Peyer's patch (tissue), 4 donors: ENCODE results near the gene TOR4A. TPM values are rescaled to one million over a fixed set of nuclear protein-coding genes. Genes with fewer than 3 reads are reported as not detected.
A peak's percentile ranks its signal among the peaks of the same experiment; 100 is the strongest.

Source experiments
- DNase-seq, 3 donors: peaks; one replicate each; pipeline ENCODE4 v3.0.0-alpha.2; 2017 to 2019
- H3K27ac ChIP-seq, 4 donors: fragments of 200-600 bp; sonication (generic); one replicate each; pipeline ENCODE4 v1.5.1; 2016 to 2019
- H3K27me3 ChIP-seq, 2 donors: fragments of 200-600 bp; sonication (generic); one replicate each; pipeline ENCODE4 v1.5.1; 2019
- H3K36me3 ChIP-seq, 3 donors: fragments of 200-600 bp; sonication (generic); one replicate each; pipeline ENCODE4 v1.5.1; 2016 to 2019
- H3K4me1 ChIP-seq, 4 donors: fragments of 200-600 bp; sonication (generic); one replicate each; pipeline ENCODE4 v1.5.1; 2016 to 2019
- H3K4me3 ChIP-seq, 4 donors: fragments of 200-600 bp; sonication (generic); 1 replicate in 3 of 4; 2 replicates in 1 of 4; pipeline ENCODE4 v1.5.1; 2016 to 2019; ENCODE audit warnings: mild to moderate bottlenecking in 1 of 4
- H3K9me3 ChIP-seq, 4 donors: fragments of 200-600 bp; sonication (generic); one replicate each; pipeline ENCODE4 v1.5.1; 2016 to 2019; ENCODE audit warnings: mild to moderate bottlenecking in 1 of 4
- POLR2A ChIP-seq, 2 donors: fragments of 450-650 bp; IDR thresholded peaks; one replicate each; pipeline ENCODE4 v1.5.1; 2017; ENCODE audit warnings: antibody characterized with exemption in 2 of 2, mild to moderate bottlenecking in 2 of 2, moderate library complexity in 2 of 2
- total RNA-seq, 4 donors: library from RNA; depleted of rRNA; stranded (reverse); fragments of >200 nt; gene quantifications; one replicate each; pipeline ENCODE4 v1.1.0, GENCODE V29; 2016
- TF ChIP-seq, protein P1 (sequence below), 6 experiments: fragments of 450-650 bp in 4 of 6; fragments of 200-600 bp in 2 of 6; sonication (generic) in 1 of 6; IDR thresholded peaks; one replicate each; pipeline ENCODE4 v1.5.1; 2017 to 2019; ENCODE audit warnings: antibody characterized with exemption in 6 of 6, mild to moderate bottlenecking in 3 of 6, moderate library complexity in 1 of 6

Gene TOR4A
- total RNA-seq, 4 donors from 2014 or later = 33.8 to 45.7 (median 39.2) TPM

DNA sequence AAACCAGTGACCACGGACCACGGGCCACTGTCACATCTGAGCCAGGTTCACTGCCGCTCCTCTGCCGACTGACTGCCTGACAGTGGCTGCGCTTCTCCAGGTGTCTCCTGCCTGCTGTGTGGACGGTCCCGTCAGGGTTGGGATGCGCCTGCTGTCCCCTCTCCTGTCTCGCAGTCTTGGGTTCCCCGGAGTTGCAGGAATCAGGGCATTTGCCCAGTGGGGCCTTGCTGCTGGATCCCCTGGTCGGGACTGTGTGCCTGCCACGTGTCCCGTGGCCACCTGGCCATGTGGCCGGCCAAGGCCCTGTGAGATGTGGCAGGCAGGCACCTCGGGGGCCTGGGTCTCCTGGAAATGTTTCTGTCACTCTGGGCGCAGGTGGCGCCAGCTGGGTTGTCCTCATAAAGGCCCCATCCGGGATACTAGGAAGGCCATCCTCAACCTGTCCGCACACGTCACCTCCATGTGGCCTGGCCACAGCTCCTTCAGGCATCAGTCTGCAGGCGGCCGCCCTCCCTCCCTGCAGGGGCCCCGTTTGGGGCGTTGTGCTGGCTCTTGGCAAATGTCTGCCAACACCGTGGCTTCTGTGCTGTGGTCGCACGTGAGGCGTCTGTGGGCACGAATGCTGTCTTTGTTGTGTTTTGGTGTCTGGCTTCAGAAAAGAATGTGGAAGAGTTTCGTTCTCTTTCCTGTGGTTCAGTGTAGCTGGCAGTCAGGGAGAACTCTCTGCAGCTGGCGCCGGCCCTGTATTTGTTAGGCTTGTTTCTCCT lies 6.4 kb upstream of the TOR4A start:
- H3K4me3 ChIP-seq = no peak overlapping the region
- DNase-seq = no peak
- peaks cover 6 to 30% (median 13%) of the 10 kb centered on the region in 4 donors for H3K4me1 ChIP-seq
- no peak overlapping the region for H3K27ac ChIP-seq
- TF ChIP-seq POLR2A (IDR thresholded peaks at IDR 0.05) = no peak
- TF ChIP-seq, protein P1, sequence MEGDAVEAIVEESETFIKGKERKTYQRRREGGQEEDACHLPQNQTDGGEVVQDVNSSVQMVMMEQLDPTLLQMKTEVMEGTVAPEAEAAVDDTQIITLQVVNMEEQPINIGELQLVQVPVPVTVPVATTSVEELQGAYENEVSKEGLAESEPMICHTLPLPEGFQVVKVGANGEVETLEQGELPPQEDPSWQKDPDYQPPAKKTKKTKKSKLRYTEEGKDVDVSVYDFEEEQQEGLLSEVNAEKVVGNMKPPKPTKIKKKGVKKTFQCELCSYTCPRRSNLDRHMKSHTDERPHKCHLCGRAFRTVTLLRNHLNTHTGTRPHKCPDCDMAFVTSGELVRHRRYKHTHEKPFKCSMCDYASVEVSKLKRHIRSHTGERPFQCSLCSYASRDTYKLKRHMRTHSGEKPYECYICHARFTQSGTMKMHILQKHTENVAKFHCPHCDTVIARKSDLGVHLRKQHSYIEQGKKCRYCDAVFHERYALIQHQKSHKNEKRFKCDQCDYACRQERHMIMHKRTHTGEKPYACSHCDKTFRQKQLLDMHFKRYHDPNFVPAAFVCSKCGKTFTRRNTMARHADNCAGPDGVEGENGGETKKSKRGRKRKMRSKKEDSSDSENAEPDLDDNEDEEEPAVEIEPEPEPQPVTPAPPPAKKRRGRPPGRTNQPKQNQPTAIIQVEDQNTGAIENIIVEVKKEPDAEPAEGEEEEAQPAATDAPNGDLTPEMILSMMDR (IDR thresholded peaks at IDR 0.05) = no peak
- no peaks in the 10 kb centered on the region for H3K9me3 ChIP-seq
- peaks cover 0 to 35% (median 0%) of the 10 kb centered on the region in 3 donors for H3K36me3 ChIP-seq
- no peaks in the 10 kb centered on the region for H3K27me3 ChIP-seq

DNA sequence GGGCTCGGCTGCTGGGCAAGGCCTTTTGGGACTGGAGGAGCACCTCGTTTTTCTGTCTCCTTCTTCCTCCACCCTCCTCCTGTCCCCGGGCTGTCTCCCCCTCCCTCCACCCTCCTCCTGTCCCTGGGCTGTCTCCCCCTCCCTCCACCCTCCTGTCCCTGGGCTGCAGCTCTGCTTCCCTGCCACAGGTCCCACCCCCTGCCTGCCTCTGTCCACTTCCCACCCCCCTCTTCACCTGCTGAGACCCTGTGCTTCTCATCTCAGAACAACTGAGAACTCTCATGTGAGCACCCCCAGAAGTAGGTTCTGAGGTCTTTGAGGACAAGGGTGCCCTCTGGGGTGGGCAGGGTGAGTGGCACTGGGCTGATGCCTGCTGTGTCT lies 5.8 kb upstream of the TOR4A start:
- no peaks in the 10 kb centered on the region for H3K27me3 ChIP-seq
- peaks cover 11 to 36% (median 18%) of the 10 kb centered on the region in 4 donors for H3K4me1 ChIP-seq
- no peaks in the 10 kb centered on the region for H3K9me3 ChIP-seq
- DNase-seq = no peak
- H3K4me3 ChIP-seq = no peak overlapping the region
- no peak for TF ChIP-seq POLR2A (IDR thresholded peaks at IDR 0.05)
- TF ChIP-seq, protein P1 (IDR thresholded peaks at IDR 0.05) = no peak
- H3K36me3 ChIP-seq = peaks cover 0 to 29% (median 0%) of the 10 kb centered on the region in 3 donors
- H3K27ac ChIP-seq = no peak overlapping the region

DNA sequence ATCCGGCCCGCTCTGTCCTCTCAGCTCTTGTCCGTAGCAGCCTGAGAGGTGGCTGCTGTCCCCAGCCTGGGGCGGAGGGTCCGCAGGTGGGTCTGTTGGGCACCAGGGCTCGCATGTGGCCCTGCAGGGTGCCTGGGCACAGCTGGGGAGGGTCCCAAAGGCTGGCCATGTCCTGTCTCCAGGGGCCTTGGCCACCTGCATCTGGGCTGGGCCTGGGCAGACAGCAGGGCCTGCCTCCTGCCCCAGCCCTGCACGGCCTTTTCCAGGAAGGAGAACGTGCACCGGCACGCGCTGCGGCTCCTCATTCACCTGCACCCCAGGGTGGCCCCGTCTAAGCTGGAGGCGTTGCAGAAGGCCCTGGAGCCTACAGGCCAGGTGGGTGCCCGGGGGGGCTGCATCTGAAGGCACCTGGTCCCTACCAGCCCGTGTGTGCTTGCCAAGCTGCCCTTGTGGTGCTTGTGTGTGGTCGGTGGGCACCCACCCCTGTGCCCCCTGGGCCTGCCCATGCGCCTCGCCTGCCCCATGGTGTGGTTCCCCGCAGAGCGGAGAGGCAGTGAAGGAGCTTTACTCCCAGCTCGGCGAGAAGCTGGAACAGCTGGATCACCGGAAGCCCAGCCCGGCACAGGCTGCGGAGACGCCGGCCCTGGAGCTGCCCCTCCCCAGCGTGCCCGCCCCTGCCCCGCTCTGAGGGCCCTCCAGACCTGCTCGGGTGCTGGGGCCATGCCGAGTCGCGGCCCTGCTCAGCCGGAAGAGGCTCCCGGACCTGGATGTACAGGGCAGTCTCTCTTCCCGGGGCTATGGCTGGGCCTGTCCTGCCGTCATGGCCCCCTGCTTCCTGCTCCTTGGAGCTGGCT lies 5.1 kb upstream of the TOR4A start:
- H3K36me3 ChIP-seq = peaks cover 0 to 23% (median 0%) of the 10 kb centered on the region in 3 donors
- H3K27ac ChIP-seq = no peak overlapping the region
- peaks cover 17 to 43% (median 22%) of the 10 kb centered on the region in 4 donors for H3K4me1 ChIP-seq
- no peak for DNase-seq
- TF ChIP-seq, protein P1 (IDR thresholded peaks at IDR 0.05) = no peak
- no peak for TF ChIP-seq POLR2A (IDR thresholded peaks at IDR 0.05)
- H3K9me3 ChIP-seq = no peaks in the 10 kb centered on the region
- no peaks in the 10 kb centered on the region for H3K27me3 ChIP-seq
- no peak overlapping the region for H3K4me3 ChIP-seq

DNA sequence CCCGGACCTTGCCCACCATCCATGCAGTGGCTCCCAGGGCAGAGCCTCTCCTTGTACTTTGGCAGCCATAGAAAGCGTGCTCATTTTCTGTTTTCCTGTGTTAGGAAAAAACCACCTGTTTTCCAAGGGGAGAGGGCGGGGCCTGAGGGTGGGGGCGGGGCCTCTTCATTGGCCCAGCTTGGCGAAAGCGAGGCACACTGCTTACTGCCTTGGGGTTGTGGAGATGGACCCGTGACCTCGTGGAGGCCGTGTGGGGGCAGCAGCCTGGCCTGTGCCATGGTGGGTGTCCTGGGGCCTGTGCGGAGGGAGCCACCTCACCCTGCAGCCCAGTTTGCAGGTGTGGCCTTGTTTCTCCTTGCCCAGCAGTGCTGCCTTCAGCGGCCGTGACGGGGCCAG lies 4.4 kb upstream of the TOR4A start:
- Histone ChIP-seq H3K4me1 (peaks cover 17 to 39% (median 22%) of the 10 kb centered on the region in 4 donors), H3K36me3 (peaks cover 0 to 23% (median 0%) of the 10 kb centered on the region in 3 donors)

DNA sequence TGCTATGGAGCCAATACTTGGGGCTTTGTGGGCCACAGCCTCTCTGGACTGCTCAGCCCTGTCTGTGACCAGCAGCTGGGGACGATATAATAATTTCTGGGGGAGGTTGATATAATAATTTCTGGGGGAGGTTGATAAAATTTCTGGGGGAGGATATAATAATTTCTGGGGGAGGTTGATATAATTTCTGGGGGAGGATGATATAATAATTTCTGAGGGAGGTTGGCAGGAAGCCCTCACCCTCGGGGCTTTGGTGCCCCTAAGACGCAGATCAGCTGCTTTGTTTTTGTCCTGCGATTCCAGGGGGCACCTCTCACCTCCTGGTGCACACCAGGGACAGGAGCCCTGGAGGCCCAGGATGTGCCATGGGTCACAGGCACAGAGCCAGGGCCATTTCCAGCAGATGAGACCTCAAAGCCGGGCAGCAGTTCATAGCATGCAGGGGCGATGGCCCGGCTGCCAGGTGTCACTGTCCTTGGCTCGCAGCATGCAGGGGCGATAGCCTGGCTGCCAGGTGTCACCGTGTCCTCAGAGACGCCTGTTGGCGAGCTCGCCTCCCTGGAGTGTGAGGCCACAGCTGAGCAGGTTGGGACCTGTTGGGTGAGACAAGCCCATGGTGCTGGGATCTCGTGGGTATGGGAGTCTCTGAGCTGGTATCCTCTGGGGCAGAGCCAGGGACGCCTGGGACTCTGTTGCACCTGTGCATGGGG lies 3.8 kb upstream of the TOR4A start:
- Histone ChIP-seq H3K27me3 (no peaks in the 10 kb centered on the region), H3K36me3 (peaks cover 0 to 24% (median 0%) of the 10 kb centered on the region in 3 donors), H3K4me1 (peaks cover 17 to 34% (median 24%) of the 10 kb centered on the region in 4 donors), H3K4me3 (no peak overlapping the region), H3K9me3 (no peaks in the 10 kb centered on the region), H3K27ac (peak overlapping the region; percentile 17 to 84 (median 56))
- peak in 1 of 3 donors; percentile 65 for DNase-seq
- TF ChIP-seq, protein P1 (IDR thresholded peaks at IDR 0.05) = no peak
- no peak for TF ChIP-seq POLR2A (IDR thresholded peaks at IDR 0.05)

More for the DNA sequence above, 4.4 kb upstream of the TOR4A start:
- Histone ChIP-seq H3K9me3 (no peaks in the 10 kb centered on the region), H3K27ac (no peak overlapping the region), H3K4me3 (no peak overlapping the region), H3K27me3 (no peaks in the 10 kb centered on the region)
- DNase-seq = no peak
- TF ChIP-seq POLR2A (IDR thresholded peaks at IDR 0.05) = no peak
- TF ChIP-seq, protein P1 (IDR thresholded peaks at IDR 0.05) = no peak
